Epithelial cell of prostate (primary cell): ENCODE results near the gene NRXN3.

ENCODE experiments used
- DNase-seq: peaks from one replicate; pipeline ENCODE4 v3.0.0-alpha.2; 2011; ENCODE audit warnings: low read depth, low spot score
- H3K27ac ChIP-seq: fragments of 450-650 bp; 2 replicates; pipeline ENCODE4 v1.5.1; 2017; ENCODE audit warnings: mild to moderate bottlenecking

NRXN3 gene

DNA sequence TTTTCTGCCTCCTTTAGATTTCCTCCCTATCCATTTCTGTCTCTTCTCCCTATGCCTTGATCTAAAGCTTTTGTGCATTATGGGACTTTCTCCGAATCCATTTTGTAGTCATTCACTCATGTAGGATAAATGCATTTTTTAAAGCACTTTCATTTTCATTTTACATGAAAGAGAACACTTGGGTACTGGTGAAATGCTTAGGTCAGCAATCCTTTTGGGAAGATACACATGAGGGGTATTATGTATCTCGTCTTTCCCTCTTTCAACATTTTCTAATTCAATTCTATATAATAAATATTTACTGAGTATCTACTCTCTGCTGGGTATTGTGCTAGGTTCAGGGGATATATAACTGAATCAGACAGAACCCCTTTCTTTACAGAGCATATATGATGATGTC is 577.6 kb downstream of the NRXN3 start:
- H3K27ac ChIP-seq = no peak overlapping the region
- no peak for DNase-seq

DNA sequence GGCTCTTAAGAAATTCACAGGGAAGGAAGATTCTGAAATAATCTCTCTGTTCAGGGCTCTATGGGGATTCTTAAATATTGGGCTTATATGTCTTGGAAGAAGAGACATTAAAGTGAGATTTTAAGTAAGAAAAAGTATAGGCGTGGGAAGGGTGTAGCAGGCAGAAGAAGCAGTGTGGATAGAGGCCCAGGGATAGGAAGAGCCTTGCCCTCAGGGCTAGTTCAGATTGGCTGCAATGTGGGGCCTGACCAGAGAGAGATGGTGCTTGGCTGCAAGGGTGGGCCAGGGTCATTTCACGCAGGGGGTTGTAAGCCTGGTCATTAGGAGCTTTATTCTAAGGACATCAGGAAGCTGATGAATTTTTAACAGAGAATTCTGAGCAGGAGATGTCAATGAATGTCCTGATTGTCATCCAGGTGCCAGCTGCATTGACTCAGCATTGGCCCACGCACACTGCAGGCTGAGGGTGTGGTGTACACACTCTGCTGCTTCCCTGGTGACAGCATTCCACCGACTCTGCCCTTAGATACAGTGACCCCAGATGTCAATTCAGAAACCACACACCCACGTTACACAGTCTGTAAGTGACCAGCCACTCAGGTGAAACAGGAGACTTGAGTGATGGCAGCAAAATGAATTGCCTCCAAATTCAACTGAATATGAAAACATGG is 582.5 kb downstream of the NRXN3 start:
- no peak for DNase-seq

DNA sequence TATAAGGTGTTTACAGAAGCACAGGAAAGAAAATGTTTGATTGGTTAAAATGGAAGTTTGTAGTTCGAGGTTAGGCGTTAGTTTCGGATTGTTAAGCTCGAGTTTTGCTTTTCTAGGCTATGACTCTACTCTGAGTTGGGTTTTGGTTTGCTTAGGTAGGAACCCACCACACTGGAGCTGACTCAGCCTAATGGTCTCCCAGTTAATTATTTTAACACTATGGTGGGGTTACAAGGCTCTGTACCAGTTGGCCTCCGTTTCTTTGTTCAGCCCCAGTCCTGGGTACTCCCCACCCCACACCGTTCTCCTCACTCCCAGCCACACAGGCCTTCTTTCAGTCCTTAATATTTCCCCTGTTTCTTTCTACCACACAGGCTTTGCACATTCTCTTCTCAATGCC is 583.9 kb downstream of the NRXN3 start:
- H3K27ac ChIP-seq = no peak overlapping the region

More for the DNA sequence above, 582.5 kb downstream of the NRXN3 start:
- no peak overlapping the region for H3K27ac ChIP-seq

DNA sequence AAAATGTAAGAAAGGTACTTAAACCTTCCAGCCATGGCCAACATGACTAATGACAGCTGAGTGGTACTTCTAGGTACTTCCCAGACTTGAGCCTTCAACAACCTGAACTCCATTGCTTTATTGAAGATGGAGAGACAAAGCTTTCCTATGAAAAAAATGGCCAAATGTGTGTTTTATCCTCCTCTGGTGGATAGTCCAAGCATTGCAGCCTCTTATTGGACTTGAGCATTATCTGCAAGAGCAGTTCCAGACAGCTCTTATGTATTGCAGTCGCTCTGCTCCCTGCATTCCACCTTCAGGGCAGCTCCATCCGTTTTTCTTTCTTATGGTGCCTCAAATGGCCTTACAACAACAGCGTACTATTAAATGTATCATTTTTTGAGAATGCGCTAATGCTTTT is 588.2 kb downstream of the NRXN3 start:
- no peak overlapping the region for H3K27ac ChIP-seq
- DNase-seq = no peak

More for the DNA sequence above, 583.9 kb downstream of the NRXN3 start:
- DNase-seq = no peak

DNA sequence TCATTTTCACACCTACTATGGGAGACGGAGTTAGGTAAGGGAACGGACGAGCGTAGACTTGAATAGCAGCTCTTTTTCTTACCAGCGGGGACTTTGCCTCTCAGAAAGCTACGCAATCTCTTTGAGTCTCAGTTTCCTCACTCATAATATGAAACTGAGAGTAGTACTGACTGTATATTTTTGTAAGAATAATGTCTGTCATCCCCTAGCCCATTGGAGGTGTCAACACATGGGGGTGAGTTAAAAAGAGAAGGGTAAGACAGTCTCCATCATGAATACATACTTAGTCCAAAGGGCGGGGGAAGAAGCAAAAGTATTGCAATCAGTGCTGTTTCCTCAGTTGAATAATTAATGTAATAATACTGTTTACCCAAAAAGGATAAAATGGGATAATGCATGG is 592.2 kb downstream of the NRXN3 start:
- H3K27ac ChIP-seq = no peak overlapping the region
- no peak for DNase-seq

DNA sequence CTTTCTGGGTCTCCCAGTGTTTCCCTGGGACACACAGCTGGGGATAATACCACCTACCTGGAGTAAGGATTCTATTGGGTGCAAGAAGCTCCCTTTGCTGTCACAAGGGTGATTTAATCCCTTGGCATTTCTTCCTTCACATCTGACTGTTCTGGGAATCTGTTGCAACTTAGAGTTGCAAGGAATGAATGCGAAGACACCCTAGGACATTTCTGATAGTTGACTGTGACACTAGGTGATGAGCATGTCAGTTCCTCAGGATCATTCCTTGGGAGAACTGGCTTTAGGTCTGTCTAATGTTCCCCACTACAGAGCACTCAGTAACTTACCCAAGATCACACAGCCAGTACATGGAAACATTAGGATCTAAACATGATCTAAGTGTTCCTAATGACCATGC is 593.6 kb downstream of the NRXN3 start:
- peak overlapping the region; percentile 37 for H3K27ac ChIP-seq
- DNase-seq = no peak

DNA sequence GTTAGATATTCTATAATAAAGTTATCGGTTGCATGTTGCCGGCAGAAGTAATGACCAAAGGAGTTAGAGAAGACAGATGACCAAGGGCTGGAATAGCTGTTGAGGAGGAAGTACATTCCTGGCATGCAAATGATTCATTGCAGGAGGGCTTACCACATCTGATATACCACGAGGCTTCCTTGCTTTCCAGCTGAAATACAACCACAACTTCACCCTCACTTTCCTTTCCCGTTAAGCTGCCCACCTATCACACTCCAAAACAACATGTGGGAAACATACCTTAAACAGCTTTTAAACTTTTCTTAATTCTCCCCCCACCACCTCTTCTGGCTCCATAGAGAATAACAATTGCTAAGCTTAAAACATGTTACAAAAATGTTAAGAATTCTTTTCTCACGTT is 594.1 kb downstream of the NRXN3 start:
- peak overlapping the region; percentile 37 for H3K27ac ChIP-seq
- no peak for DNase-seq

DNA sequence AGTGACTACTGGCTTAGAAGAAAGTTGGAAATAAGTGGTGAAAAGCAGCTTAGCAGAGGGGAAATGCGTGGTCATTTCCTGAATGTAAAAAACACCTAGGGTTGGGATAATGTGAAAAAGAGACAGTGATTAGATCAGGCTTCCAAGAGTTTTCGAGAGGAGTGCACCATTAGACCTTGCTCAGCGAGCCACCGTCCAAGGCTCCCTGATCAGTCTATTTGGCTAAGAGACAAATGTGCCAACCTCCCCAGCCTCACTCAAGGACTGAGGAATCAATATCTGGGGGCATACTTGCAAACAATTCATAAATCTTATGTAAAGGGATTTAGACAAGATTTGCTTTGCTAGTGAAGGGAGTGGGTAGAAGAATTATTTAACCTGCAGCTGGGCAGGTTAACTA is 594.5 kb downstream of the NRXN3 start:
- peak overlapping the region; percentile 37 for H3K27ac ChIP-seq
- DNase-seq = no peak

DNA sequence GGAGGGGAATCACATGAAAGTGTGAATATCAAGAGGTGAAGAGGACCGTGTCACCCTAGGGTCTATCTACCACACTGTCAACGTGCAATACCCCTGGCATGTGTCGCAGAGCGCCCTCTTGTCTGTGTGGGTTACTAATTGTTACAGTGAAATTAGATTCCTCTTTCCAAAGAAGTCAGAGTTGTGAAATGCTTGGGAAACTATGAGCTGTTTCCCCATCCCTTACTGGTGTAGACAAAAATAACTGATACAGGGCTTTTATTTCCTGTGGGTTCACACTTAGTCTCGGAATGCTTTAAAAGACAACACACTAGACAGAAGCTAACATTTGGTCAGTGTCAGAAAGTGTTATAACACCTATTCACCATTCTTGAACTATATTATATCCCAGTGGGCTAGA is 597.3 kb downstream of the NRXN3 start:
- no peak for DNase-seq
- no peak overlapping the region for H3K27ac ChIP-seq

DNA sequence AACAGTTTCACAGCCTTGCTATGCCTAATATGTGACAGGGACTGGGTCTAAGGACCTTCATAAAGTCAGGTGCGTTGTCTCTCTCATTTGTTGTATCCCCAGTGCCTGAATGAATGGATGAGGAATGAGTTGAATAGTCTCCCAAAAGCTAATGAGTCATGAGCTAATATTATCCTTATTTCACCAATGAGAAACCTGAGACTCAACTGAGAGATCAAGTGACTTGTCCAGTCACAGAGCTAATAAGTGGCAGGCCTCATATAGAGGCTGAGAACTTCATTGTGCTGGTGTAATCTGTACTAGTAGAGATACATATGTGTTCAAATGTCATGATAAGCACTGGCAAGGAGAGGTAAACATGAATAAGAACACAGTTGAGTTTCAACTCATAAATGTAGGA is 612.4 kb downstream of the NRXN3 start:
- no peak for DNase-seq
- no peak overlapping the region for H3K27ac ChIP-seq

DNA sequence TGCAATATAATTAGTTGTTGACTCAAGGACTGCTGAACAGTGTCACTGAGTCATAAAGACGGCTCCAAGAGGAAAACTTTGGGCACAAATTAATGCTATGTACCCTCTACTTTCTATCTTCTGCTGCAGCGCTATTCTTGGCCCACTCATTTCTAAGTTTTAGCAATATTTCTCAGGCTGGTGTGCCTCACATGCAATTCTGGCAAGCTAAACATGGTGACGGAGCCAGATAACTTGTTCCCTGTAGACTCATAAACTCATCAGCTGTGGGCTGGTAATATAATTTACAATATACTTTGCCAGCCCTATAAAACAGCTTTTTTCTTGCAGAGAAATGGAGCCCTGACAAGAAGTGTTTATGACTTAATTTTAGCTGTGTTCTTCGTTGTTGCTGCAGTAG is 615.1 kb downstream of the NRXN3 start:
- H3K27ac ChIP-seq = no peak overlapping the region
- DNase-seq = no peak

DNA sequence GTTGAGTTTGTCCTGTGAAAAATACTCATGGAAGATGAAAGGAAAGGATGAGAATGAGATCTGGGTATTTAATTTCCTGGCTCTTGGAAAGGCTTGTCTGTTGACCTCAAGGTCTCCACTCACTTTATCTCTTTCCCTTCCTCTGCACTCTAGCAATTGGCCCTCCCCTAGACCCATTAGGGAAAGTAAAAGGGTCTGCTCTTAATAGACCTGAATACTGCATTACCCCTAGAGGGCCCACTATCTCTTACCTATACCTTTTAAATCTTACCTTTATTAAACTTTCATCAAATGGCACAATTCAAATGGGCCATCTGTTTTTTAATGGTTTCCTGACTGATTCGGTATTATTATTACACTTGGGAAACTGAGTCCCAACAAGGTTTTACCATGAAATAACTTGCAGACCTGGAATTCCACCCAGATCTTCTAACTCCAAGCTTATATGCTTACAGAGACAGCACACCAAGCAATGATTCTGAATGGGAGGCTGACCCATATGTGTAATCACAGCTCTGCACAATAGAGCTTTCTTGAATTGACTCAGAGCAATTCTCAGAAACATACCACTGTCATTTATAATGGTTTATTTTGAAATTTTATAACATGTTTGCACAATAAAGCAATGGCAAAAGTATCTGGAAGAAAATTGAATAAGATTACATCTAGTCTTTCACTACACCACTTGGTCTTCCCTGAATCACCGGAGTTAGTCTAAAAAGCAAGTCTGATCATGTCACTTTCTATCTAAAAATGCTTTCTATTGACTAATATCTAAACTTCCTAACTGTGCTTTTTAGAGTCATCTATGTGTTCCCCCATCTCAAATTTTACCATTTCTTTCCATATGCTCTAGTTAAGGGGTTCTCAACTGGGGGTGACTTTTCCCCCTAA is 618.5 kb downstream of the NRXN3 start:
- peak overlapping the region; percentile 46 for H3K27ac ChIP-seq
- DNase-seq = peak; percentile 64

DNA sequence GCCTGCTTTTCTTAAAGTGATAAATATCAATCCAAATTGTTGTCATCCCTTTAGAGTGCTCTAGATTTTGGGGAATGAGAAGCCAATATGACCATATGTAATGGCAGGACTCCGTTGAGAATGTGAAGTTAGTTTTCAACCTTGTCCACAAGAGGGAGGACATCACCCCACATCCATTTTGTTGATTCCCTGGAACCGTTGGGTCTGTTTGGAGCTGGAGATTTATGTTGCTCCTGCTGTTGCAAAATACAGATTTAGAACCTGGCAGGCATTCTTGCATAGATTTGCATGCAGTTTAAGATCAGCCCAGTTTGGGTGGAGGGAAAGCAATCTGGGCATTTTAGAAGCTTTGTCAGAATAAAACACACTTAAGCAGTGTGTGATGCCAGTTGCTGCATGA is 620.1 kb downstream of the NRXN3 start:
- DNase-seq = no peak
- H3K27ac ChIP-seq = no peak overlapping the region

DNA sequence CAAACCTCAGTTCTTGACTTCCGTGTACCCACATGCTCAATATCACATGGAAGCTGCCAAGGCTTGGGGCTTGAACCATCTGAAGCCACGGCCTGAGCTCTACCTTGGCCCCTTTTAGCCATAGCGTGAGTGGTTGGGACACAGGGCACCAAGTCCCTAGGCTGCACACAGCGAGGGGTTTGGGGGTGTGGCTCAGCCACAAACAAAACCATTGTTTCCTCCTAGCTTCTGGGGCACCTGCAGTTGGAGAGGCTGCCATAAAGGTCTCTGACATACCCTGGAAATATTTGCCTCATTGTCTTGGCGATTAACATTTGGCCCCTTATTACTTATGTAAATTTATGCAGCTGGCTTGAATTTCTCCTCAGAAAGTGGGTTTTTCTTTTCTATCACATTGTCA is 628.6 kb downstream of the NRXN3 start:
- no peak overlapping the region for H3K27ac ChIP-seq
- DNase-seq = no peak

DNA sequence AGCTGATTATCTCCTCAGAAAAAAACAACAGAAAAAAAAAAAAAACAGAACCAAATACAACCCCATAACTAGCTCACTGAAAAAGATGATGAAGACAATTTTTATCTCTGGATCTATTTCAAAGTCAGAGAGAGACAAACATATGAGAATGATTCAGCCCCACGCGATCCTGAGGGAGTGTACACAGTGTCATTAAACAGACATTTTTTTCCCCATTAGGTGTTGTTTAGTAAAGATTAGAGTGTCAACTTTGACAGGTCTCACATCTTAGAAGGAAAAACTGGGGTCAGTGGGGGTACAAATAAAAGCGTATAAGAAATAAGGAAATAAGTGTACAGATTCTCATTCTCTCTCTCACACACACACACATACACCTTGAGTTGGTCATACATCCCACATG is 635.4 kb downstream of the NRXN3 start:
- DNase-seq = no peak
- H3K27ac ChIP-seq = no peak overlapping the region

DNA sequence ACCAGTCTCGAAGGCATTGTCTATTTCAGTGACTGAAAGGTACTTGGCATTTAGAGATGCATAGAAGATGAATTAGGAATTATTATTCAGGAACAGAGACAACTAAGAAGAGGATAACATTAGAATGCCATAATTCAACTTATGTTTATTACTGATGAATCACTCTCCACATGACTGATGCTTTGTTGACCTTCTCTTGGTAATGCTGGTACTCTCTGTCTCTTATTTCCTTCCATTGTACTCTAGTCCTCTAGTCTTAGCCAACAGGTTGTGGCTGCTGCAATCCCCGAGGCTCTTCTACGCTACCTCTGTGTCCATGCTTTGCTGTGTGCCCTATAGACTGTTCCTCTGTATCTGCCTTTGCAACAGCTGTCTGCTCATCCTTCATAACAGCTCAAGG is 652.9 kb downstream of the NRXN3 start:
- DNase-seq = no peak
- H3K27ac ChIP-seq = no peak overlapping the region

DNA sequence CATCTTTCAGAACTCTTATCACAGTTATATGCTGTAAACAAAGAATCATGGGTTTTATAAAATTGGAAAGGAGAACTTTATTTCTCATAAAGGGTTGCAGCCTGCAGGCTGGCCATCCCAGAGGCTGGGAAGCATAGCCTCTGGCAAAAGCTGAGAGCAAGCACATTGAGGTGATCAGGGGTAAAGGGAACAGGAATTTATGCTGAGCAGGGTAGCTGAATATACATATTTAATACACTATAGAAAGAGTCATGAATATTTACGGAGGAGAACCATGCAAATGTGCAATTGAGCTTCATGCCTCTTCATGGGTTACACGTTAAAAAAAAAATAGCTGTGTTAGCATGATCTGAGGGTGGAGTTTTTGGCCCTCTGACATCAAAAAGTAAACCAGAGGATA is 653.3 kb downstream of the NRXN3 start:
- DNase-seq = no peak
- no peak overlapping the region for H3K27ac ChIP-seq

DNA sequence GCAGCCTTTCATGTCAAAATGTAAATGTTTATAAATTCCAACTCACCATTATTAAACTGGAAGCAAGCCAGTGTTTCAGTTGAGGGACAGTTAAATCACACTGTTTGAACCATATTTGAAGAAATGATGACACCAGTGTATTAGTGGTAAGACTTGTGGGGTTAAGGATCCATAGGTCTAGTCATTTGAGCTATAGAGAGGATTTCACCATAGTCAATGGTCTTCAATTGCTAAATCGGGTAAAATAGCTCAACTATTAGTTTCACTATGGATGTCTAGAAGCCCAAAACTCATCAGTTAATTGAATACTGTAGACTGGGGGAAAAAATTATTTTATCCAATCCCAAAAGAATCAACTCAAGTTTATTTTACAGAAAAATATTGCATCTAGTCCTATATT is 659.1 kb downstream of the NRXN3 start:
- H3K27ac ChIP-seq = no peak overlapping the region
- DNase-seq = no peak

DNA sequence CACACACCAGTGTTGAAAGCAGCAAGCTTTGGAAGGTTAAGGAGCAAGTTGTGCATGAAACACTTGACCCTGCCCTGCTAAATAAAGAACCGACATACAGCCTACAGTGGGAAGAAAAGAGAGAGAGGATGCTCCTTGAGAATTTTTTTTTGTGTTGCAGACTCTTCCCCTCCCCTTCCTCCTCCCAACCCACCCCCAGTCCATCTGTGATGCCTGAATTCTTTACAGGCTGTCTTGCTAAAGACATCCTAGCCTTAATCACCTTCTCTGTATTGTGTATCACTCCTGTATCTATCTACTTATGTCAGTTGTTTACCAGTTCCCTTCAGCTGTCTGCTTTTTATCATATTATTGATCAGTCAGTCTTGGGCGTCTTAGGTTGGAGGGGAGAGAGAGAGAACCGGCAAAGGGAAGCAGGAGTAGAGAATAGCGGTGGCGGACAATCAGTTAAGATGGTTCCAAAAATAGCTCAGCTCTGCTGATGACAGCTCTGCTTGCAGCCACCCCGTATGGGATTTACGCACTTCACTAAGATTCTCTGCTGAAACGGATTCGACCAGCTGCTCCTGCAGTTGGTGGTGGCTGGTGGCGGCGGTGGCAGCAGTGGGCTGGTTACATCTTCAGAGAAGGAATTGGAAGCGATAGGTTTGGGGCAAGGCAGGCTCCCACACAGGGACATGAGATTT is 664.7 kb downstream of the NRXN3 start:
- DNase-seq = no peak

DNA sequence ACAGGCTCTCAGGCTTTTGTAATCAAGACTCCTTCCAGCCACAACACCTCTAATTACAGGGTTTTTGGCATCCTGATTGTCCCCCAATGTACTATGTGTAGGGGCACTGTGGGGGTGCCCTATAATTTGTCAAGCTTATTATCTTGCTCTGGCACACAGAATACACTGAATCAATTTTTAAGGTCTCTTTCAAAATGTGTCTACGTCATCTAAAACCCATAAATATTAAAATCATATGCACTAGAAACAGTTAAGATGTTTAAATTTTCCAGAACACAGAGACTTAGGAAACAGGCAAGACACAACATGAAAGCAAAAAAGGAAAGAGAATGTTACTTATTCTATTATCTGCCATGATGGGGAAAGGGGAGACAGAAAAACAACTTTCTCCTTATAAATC is 665.7 kb downstream of the NRXN3 start:
- DNase-seq = no peak
- no peak overlapping the region for H3K27ac ChIP-seq

More for the DNA sequence above, 664.7 kb downstream of the NRXN3 start:
- H3K27ac ChIP-seq = no peak overlapping the region

DNA sequence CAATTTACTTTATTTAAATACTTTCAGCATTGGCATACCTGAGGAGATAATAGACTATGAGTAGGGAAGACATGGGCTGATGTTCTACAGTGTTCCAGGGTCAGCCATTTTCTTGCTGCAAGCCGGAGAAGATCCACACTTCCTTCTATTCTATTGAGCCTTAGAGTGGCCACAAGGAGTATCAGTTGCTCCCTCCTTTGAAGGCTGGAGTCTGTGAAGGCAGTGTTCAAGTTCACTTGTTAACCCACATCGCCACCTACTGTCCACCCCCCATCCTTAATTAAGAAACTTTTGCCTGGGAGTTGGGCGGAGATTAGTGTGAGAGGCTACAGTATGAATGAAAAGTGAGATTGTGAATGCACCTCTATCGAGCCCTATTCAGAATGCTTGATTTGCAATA is 666.6 kb downstream of the NRXN3 start:
- DNase-seq = peak; percentile 24
- H3K27ac ChIP-seq = no peak overlapping the region
